DMS153 treated with DMSO at 0.1 percent for 48 hours (cell line): ENCODE measurements around the gene C2orf78.
"Not testable (repeated sequence)": the region's sequence is repeated elsewhere in the genome, so short reads cannot be mapped to it uniquely, and the experiment has no call there.

Experiments
- DNase-seq: peaks from one replicate; lab custom pipeline; 2025; ENCODE audit not compliant: unreplicated experiment; lab: John Stamatoyannopoulos, UW

The C2orf78 gene

GRCh38 chr2:73783883-73784282, at the start of gene C2orf78:
Gene C2orf78, plus strand, starts transcription at chr2:73784183. Its CDS starts 127 bp downstream, at chr2:73784310.
- not testable (repeated sequence) for DNase-seq

DNA sequence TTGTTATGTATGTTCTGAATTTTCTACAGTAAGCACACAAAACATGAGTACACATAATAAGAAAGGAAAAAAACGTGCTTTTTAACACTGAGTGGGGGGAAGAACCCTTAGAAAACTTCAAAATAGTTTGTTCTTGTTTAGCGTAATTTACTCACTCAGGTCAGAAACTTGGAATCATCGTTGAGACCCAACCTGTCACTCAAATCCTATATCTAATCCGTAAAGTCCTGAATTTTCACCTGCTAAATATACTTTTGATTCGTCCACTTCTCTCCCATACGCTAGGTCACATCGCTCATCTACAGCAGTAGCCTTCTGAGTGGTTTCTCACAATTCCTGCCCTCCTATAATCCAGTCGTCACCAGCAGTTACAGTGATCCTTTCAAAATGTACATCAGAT, 47.6 kb upstream of the C2orf78 start:
- no peak for DNase-seq

GRCh38 chr2:73736855-73737779, 46.9 kb upstream of the C2orf78 start, which contains the start of gene TPRKB:
Gene TPRKB, minus strand, starts transcription at chr2:73737345. Its CDS starts 2,776 bp downstream, at chr2:73734569.
- peak; percentile 88 for DNase-seq

- DNase-seq, result no peak
Measured at GRCh38 chr2:73739101-73739500, 44.9 kb upstream of the C2orf78 start.

DNA sequence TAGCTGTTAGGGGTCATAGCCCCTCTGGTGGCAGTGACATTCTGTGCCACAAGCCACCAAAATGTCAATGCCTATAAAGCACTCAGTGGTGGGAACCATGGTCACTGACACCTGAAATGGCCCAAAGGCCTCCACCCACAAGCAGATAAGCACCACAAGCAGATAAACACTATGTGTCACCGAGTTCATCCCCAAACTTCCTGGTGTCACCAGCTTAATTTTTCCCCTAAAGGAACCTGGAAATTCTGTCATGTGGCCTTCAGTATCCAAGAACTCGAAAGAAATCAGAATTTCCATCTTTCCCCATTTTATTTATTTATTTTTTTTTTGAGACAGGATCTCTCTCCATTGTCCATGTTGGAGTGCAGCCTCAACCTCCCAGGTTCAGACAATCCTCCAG, 43.2 kb upstream of the C2orf78 start:
- DNase-seq, result no peak

- no peak for DNase-seq
Measured at GRCh38 chr2:73746015-73746876, 37.7 kb upstream of the C2orf78 start.

DNA sequence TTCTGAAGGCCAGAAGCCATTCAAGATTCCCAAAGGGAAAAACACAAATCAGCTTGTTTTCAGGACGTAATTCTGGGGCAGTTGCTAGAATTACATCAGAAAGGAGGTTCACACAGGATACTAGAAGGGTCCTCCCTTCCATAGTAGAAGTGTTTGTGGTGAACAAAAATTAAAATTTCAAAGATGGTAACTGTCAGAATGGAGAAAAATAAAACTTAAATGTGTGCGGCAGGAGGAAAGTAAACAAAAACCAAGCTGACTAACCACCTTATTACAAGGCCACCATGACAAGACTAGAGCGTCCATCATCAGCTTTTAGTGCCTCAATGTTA, 37.1 kb upstream of the C2orf78 start:
- no peak for DNase-seq

DNA sequence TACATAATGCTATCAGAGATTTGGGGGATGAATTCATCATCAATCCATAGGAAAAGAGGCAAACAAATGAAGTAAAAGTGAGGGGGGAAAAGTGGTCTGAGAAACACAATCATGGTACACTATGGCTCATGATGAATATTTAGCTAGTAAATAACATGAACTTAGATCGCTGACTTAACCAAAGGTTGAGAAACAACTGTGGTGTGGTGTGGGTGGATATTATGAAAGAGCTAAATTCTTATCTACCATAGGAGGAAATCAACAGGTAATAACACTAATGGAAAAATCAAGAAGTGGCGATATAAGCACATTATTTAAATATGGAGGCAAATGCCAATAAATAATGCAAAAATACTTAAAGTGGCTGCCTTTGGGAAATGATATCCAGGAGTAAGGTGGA, 34.7 kb upstream of the C2orf78 start:
- no peak for DNase-seq

GRCh38 chr2:73754332-73754731, 29.7 kb upstream of the C2orf78 start:
- not testable (repeated sequence) for DNase-seq

GRCh38 chr2:73759285-73759764, 24.7 kb upstream of the C2orf78 start:
- DNase-seq, result no peak

- no peak for DNase-seq
Measured at GRCh38 chr2:73759904-73760303, 24.1 kb upstream of the C2orf78 start.

DNA sequence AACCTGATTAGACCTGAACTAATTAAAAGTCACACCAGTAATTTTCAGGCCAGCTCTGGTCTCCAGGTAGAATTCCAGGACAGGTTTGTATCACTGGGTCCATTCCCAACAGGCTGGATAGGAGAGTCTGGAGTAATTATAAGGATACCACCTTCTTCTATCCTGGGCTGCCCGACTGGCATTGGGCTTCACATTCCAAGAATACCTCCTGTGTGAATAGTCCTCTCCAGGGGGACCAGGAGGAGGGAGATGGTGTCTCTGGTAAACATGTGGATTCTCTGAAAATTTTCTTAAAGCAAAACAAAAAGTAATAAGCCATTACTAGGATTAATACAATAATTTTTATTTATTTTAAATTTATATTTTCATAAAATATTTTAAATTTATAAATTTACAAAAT, 21.4 kb upstream of the C2orf78 start:
- no peak for DNase-seq

- DNase-seq, result no peak
Measured at GRCh38 chr2:73764945-73765344, 19.0 kb upstream of the C2orf78 start.

DNA sequence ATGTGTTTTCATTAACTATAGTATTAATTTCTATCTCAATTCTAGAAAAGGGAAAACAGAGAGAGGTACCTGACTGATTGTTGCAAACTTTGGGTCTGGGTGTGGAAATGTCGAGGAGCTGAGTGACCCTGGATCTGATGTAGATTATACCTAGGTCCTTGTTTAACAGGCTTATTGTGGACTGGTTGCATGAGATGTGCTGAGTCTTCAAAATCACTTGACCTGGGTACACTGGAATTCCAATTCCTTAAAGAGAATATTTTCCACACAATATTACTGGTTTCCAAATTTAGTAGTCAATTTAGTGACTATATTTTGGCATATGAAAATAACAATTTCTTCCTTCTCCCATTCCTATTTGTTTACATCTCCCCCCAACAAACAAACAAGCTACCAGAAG, 17.6 kb upstream of the C2orf78 start:
- no peak for DNase-seq

DNA sequence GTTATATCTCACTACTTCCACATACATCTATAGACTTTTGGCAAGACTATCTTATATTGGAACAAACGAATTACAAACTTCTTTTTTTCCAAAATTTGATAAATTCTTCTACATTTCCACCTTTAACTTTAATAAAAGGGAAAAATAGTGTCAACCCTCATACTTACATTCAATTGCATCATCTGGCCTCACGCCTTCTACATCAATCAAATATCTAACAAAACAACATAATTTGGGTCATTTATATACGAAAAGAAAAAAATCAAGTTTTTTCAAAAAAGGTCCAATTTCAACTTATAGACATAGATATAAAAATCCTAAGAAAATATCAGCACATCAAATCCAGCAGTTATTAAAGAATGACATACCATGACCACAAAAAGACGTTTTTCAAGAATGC, 17.0 kb upstream of the C2orf78 start:
- DNase-seq, result no peak

- DNase-seq, result no peak
Measured at GRCh38 chr2:73770725-73771124, 13.3 kb upstream of the C2orf78 start.

- no peak for DNase-seq
Measured at GRCh38 chr2:73772819-73773218, 11.2 kb upstream of the C2orf78 start.

DNA sequence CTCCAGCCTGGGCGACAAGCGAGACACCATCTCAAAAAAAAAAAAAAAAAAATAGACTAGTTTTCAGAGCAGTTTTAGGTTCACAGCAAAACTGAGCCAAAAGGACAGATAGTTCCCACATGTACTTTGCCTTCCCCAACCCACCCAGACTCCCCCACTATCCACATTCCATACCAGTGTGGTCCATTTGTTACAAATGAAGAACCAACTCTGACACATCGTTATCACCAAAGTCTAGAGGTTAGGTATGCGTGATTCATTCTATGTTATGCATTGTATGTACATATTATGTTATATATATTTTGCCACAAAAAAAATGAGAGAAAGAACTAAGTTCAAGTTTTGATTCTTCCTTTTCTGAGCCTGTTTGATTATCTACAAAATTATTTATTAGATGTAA, 7.6 kb upstream of the C2orf78 start:
- DNase-seq, result no peak

DNA sequence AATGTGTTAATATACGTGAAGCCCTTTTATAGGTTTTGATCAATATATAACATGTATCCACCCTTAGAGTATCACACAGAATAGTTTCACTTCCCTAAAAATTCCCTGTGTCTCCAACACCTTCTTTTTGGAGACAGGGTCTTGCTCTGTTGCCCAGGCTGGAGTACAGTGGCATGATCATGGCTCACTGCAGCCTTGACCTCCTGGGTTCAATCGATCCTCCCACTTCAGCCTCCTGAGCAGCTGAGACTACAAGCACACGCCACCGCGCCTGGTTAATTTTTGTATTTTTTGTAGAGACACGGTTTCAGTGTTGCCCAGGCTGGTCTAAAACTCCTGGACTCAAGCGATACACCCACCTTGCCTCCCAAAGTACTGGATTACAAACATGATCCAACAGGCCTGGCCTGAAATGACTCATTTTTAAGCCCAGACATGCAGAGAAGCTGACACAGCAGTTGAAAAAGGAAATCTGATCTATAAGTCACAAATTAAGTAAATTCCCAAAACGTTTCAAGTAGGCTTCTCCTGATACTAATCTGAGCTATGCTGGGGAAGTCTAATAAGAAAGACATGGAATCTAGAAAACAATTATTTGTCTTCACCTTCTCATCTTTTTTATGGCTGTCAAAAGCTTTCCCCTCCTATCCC, 7.0 kb upstream of the C2orf78 start:
- no peak for DNase-seq

DNA sequence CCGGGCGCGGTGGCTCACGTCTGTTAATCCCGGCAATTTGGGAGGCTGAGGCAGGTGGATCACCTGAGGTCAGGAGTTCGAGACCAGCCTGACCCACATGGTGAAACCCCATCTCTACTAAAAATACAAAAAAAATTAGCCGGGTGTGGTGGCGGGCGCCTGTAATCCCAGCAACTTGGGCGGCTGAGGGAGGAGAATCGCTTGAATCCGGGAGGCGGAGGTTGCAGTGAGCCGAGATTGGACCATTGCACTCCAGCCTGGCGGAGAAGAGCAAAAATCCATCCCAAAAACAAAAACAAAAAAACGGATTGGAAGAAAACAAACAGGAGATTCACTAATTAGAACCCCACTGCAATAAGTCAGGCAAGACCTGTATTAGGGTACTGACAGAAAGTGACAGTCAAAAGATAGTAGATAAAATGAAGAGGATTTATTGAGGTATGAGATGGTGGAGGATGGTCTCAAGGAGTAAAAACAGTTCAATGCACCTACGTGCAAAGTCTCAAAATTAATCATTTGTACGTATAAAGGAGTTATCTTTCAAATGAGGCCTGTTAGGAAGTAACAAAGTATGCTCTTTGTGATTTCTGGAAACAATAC, 5.0 kb upstream of the C2orf78 start:
- not testable (repeated sequence) for DNase-seq
